Stomach (tissue), 4 donors: Measurements from ENCODE around the gene BLOC1S4.
"Not testable (repeated sequence)": the region's sequence is repeated elsewhere in the genome, so short reads cannot be mapped to it uniquely, and the experiment has no call there.

Experiments used
- EP300 ChIP-seq: sonication (generic); formaldehyde crosslinking; IDR thresholded peaks from one replicate; pipeline ENCODE4 v1.6.1; 2017; ENCODE audit warnings: antibody characterized with exemption
- POLR2A ChIP-seq, 4 donors: fragments of 450-650 bp; IDR thresholded peaks; one replicate each; pipeline ENCODE4 v1.6.1; 2016; ENCODE audit warnings: antibody characterized with exemption in 4 of 4, control low read depth in 2 of 4, mild to moderate bottlenecking in 1 of 4, moderate library complexity in 1 of 4
- POLR2AphosphoS5 ChIP-seq, 3 donors: sonication (generic); formaldehyde crosslinking; IDR thresholded peaks; one replicate each; pipeline ENCODE4 v1.6.1; 2016; ENCODE audit warnings: antibody characterized with exemption in 3 of 3
- TF ChIP-seq, protein P1 (sequence below), 7 experiments: fragments of 450-650 bp in 4 of 7; fragments of 200-600 bp in 3 of 7; sonication (generic) in 3 of 7; IDR thresholded peaks; one replicate each; pipeline ENCODE4 v1.5.1; 2016 to 2019; ENCODE audit warnings: antibody characterized with exemption in 7 of 7, control low read depth in 2 of 7, mild to moderate bottlenecking in 1 of 7

DNA sequence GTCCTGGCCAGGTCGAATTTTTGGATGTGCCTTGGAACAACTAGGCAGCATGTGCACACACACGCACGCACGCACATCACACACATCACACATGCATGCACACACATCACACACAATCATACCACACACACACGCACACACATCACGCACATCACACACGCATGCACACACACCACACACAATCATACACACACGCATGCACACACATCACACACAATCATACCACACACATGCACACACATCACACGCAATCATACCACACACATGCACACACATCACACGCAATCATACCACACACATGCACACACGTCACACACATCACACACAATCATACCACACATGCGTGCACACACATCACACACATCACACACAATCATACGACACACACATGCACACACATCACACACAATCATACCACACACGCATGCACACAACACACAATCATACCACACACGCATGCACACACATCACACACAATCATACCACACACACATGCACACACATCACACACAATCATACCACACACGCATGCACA lies 9.5 kb downstream of the BLOC1S4 start:
- TF ChIP-seq POLR2A (IDR thresholded peaks at IDR 0.05); EP300; POLR2AphosphoS5 (IDR thresholded peaks at IDR 0.05): not testable (repeated sequence)
- TF ChIP-seq, protein P1, sequence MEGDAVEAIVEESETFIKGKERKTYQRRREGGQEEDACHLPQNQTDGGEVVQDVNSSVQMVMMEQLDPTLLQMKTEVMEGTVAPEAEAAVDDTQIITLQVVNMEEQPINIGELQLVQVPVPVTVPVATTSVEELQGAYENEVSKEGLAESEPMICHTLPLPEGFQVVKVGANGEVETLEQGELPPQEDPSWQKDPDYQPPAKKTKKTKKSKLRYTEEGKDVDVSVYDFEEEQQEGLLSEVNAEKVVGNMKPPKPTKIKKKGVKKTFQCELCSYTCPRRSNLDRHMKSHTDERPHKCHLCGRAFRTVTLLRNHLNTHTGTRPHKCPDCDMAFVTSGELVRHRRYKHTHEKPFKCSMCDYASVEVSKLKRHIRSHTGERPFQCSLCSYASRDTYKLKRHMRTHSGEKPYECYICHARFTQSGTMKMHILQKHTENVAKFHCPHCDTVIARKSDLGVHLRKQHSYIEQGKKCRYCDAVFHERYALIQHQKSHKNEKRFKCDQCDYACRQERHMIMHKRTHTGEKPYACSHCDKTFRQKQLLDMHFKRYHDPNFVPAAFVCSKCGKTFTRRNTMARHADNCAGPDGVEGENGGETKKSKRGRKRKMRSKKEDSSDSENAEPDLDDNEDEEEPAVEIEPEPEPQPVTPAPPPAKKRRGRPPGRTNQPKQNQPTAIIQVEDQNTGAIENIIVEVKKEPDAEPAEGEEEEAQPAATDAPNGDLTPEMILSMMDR (IDR thresholded peaks at IDR 0.05), result not testable (repeated sequence)
